Transverse colon (tissue), 4 donors: Measurements from ENCODE around the gene MSH2.

Source experiments
- POLR2AphosphoS5 ChIP-seq, 3 donors: sonication (generic); formaldehyde crosslinking; IDR thresholded peaks; one replicate each; pipeline ENCODE4 v1.6.1; 2016; ENCODE audit warnings: antibody characterized with exemption in 3 of 3
- TF ChIP-seq, protein P1 (sequence below), 5 experiments: fragments of 200-600 bp in 3 of 5; fragments of 450-650 bp in 2 of 5; sonication (generic) in 3 of 5; IDR thresholded peaks; 1 replicate in 2 of 5; 2 replicates in 3 of 5; pipeline ENCODE4 v1.5.1; 2016 to 2017; ENCODE audit warnings: antibody characterized with exemption in 5 of 5, inconsistent platforms in 3 of 5, mild to moderate bottlenecking in 2 of 5, moderate library complexity in 1 of 5

- TF ChIP-seq POLR2AphosphoS5 (IDR thresholded peaks at IDR 0.05): no peak
- TF ChIP-seq, protein P1, sequence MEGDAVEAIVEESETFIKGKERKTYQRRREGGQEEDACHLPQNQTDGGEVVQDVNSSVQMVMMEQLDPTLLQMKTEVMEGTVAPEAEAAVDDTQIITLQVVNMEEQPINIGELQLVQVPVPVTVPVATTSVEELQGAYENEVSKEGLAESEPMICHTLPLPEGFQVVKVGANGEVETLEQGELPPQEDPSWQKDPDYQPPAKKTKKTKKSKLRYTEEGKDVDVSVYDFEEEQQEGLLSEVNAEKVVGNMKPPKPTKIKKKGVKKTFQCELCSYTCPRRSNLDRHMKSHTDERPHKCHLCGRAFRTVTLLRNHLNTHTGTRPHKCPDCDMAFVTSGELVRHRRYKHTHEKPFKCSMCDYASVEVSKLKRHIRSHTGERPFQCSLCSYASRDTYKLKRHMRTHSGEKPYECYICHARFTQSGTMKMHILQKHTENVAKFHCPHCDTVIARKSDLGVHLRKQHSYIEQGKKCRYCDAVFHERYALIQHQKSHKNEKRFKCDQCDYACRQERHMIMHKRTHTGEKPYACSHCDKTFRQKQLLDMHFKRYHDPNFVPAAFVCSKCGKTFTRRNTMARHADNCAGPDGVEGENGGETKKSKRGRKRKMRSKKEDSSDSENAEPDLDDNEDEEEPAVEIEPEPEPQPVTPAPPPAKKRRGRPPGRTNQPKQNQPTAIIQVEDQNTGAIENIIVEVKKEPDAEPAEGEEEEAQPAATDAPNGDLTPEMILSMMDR (IDR thresholded peaks at IDR 0.05): no peak
Measured at GRCh38 chr2:47483191-47483590, 80.2 kb downstream of the MSH2 start.
